H1 (cell line): ENCODE measurements around the gene MIA2. TPM values are rescaled to one million over a fixed set of nuclear protein-coding genes. Genes with fewer than 3 reads are reported as not detected.

ENCODE experiments used
- CTCF ChIA-PET: fragments of 300-600 bp; sonication (Branson Sonifier 250); formaldehyde crosslinking; loops from one replicate; lab custom pipeline; 2021; ENCODE audit not compliant: partially characterized antibody; lab: Charles Lee
- POLR2A ChIA-PET: fragments of 300-600 bp; sonication (Branson Sonifier 250); formaldehyde crosslinking; loops from one replicate; lab custom pipeline; 2021; ENCODE audit warnings: inconsistent platforms; ENCODE audit not compliant: partially characterized antibody; lab: Charles Lee
- DNase-seq, 2 experiments: peaks; one replicate each; pipeline versions ENCODE4 v3.0.0 to v3.0.0-alpha.2; 2010 to 2022; ENCODE audit warnings: low spot score in 2 of 2, low read depth in 1 of 2, mixed read lengths in 1 of 2
- FAIRE-seq: peaks from 2 replicates; lab custom pipeline; 2011; peaks lifted over from hg19 to GRCh38; lab: Jason Lieb, UNC
- H2AFZ ChIP-seq: 2 replicates; pipeline ENCODE4 v1.8.1; 2012; ENCODE audit warnings: low read length, inconsistent platforms
- H2AK5ac ChIP-seq: 2 replicates; pipeline ENCODE4 v1.6.1; 2013; ENCODE audit warnings: low read depth, low read length
- H2BK120ac ChIP-seq: replicated peaks from 2 replicates; pipeline ENCODE3; 2013; ENCODE audit warnings: low read depth, low read length, inconsistent platforms
- H2BK12ac ChIP-seq: 2 replicates; pipeline ENCODE4 v1.6.1; 2013; ENCODE audit warnings: low read depth, low read length
- H2BK15ac ChIP-seq: 2 replicates; pipeline ENCODE4 v1.6.1; 2013; ENCODE audit warnings: low read length
- H2BK20ac ChIP-seq: 2 replicates; pipeline ENCODE4 v1.6.1; 2013; ENCODE audit warnings: low read length
- H2BK5ac ChIP-seq: 2 replicates; pipeline ENCODE4 v1.6.1; 2013; ENCODE audit warnings: low read depth, low read length
- H3K14ac ChIP-seq: 2 replicates; pipeline ENCODE4 v1.6.1; 2013; ENCODE audit warnings: inconsistent platforms; ENCODE audit not compliant: insufficient read length
- H3K18ac ChIP-seq: 2 replicates; pipeline ENCODE4 v1.6.1; 2013; ENCODE audit warnings: low read length; ENCODE audit errors: extremely low read depth
- H3K23ac ChIP-seq: 2 replicates; pipeline ENCODE4 v1.6.1; 2013; ENCODE audit warnings: inconsistent platforms; ENCODE audit not compliant: insufficient read length
- H3K23me2 ChIP-seq: 2 replicates; pipeline ENCODE4 v1.6.1; 2013; ENCODE audit warnings: low read depth, low read length
- H3K27ac ChIP-seq: 2 replicates; pipeline ENCODE4 v1.6.1; 2011; ENCODE audit warnings: low read depth, low read length, inconsistent platforms
- H3K27me3 ChIP-seq, 4 experiments: replicated peaks in 1 of 4; 1 replicate in 1 of 4; 2 replicates in 3 of 4; pipeline versions ENCODE4 v1.6.1 to v1.8.1; 2011 to 2013; ENCODE audit warnings: low read length in 3 of 4, mild to moderate bottlenecking in 3 of 4, inconsistent platforms in 2 of 4, mixed read lengths in 2 of 4, moderate library complexity in 1 of 4; ENCODE audit not compliant: control insufficient read depth in 3 of 4, insufficient read depth in 3 of 4; ENCODE audit errors: extremely low read depth in 1 of 4
- H3K36me3 ChIP-seq, 4 experiments: 2 replicates each; pipeline versions ENCODE4 v1.6.1 to v1.8.1; 2011 to 2013; ENCODE audit warnings: mild to moderate bottlenecking in 4 of 4, low read length in 3 of 4, moderate library complexity in 2 of 4, control low read depth in 1 of 4, inconsistent platforms in 1 of 4; ENCODE audit not compliant: insufficient read depth in 4 of 4, control insufficient read depth in 2 of 4
- H3K4ac ChIP-seq: replicated peaks from 2 replicates; pipeline ENCODE3; 2013; ENCODE audit warnings: low read length, low read depth, mixed read lengths, inconsistent platforms; ENCODE audit not compliant: insufficient read length
- H3K4me1 ChIP-seq, 4 experiments: replicated peaks in 1 of 4; 1 replicate in 1 of 4; 2 replicates in 3 of 4; pipeline versions ENCODE4 v1.6.1 to v1.8.1; 2011 to 2013; ENCODE audit warnings: low read length in 3 of 4, inconsistent platforms in 2 of 4, mixed read lengths in 1 of 4; ENCODE audit not compliant: insufficient read depth in 4 of 4, control insufficient read depth in 3 of 4
- H3K4me2 ChIP-seq, 2 experiments: 2 replicates each; pipeline versions ENCODE4 v1.6.1 to v1.8.1; 2011 to 2013; ENCODE audit warnings: low read depth in 2 of 2, low read length in 2 of 2, control low read depth in 1 of 2, inconsistent platforms in 1 of 2, mild to moderate bottlenecking in 1 of 2; ENCODE audit not compliant: insufficient read depth in 1 of 2
- H3K4me3 ChIP-seq, 4 experiments: fragments of 200-600, 300-600 bp in 1 of 4; sonication (generic), shearing (Covaris generic), sonication (Bioruptor Twin) in 1 of 4; 2 replicates each; pipeline versions ENCODE4 v1.5.1 to v1.8.1; 2011 to 2016; ENCODE audit warnings: low read length in 4 of 4, low read depth in 3 of 4, control low read depth in 2 of 4, inconsistent platforms in 2 of 4, mild to moderate bottlenecking in 2 of 4, mixed read lengths in 1 of 4, moderate library complexity in 1 of 4; ENCODE audit not compliant: insufficient read depth in 2 of 4; ENCODE audit errors: extremely low read depth in 1 of 4
- H3K56ac ChIP-seq: replicated peaks from 2 replicates; pipeline ENCODE3; 2013; ENCODE audit warnings: low read depth, mild to moderate bottlenecking, mixed read lengths, low read length, inconsistent platforms; ENCODE audit not compliant: insufficient read length
- H3K79me1 ChIP-seq: 2 replicates; pipeline ENCODE4 v1.6.1; 2013; ENCODE audit warnings: low read depth, low read length, control low read depth
- H3K79me2 ChIP-seq, 2 experiments: 2 replicates each; pipeline versions ENCODE4 v1.6.1 to v1.8.1; 2012 to 2013; ENCODE audit warnings: low read length in 2 of 2, mild to moderate bottlenecking in 2 of 2, inconsistent platforms in 1 of 2; ENCODE audit not compliant: insufficient read depth in 2 of 2, control insufficient read depth in 1 of 2
- H3K9ac ChIP-seq, 4 experiments: replicated peaks in 1 of 4; 1 replicate in 1 of 4; 2 replicates in 3 of 4; pipeline versions ENCODE4 v1.6.1 to v1.8.1; 2011 to 2013; ENCODE audit warnings: low read depth in 3 of 4, low read length in 3 of 4, control low read depth in 2 of 4, mild to moderate bottlenecking in 2 of 4, moderate library complexity in 2 of 4, inconsistent platforms in 1 of 4; ENCODE audit errors: extremely low read depth in 1 of 4
- H3K9me3 ChIP-seq, 2 experiments: 2 replicates each; pipeline versions ENCODE4 v1.6.1 to v1.8.1; 2012 to 2013; ENCODE audit warnings: mild to moderate bottlenecking in 2 of 2, moderate library complexity in 2 of 2, control low read depth in 1 of 2, inconsistent platforms in 1 of 2, low read depth in 1 of 2, low read length in 1 of 2, mixed read lengths in 1 of 2; ENCODE audit not compliant: insufficient read depth in 2 of 2
- H4K20me1 ChIP-seq, 2 experiments: replicated peaks in 1 of 2; 2 replicates each; pipeline versions ENCODE3 to v1.8.1; 2011 to 2013; ENCODE audit warnings: inconsistent platforms in 2 of 2, low read length in 2 of 2, mild to moderate bottlenecking in 1 of 2; ENCODE audit not compliant: insufficient read depth in 2 of 2, control insufficient read depth in 1 of 2
- H4K5ac ChIP-seq: 2 replicates; pipeline ENCODE4 v1.6.1; 2013; ENCODE audit warnings: low read length, low read depth, mixed read lengths, inconsistent platforms; ENCODE audit not compliant: insufficient read length
- H4K8ac ChIP-seq: 2 replicates; pipeline ENCODE4 v1.8.0; 2013; ENCODE audit warnings: mild to moderate bottlenecking, moderate library complexity, low read length, inconsistent platforms; ENCODE audit not compliant: insufficient read depth; ENCODE audit errors: extremely low read depth
- H4K91ac ChIP-seq: replicated peaks from 2 replicates; pipeline ENCODE3; 2013; ENCODE audit warnings: low read length, mixed read lengths, inconsistent platforms; ENCODE audit not compliant: insufficient read length
- BACH1 ChIP-seq: IDR thresholded peaks from 2 replicates; pipeline ENCODE4 v1.6.1; 2012; ENCODE audit warnings: low read length, improper control_type of control experiment
- TAF7 ChIP-seq: optimal IDR thresholded peaks from 2 replicates; pipeline ENCODE3; 2011; ENCODE audit warnings: low read depth, mild to moderate bottlenecking, inconsistent platforms, low read length, moderate library complexity, borderline replicate concordance
- TCF12 ChIP-seq: IDR thresholded peaks from 2 replicates; pipeline ENCODE4 v1.6.1; 2011; ENCODE audit warnings: low read depth, mild to moderate bottlenecking, low read length
- WGBS, 2 experiments: shearing (Covaris generic) in 1 of 2; methylation state at CpG; one replicate each; pipeline versions ENCODE4 v1.1.6 to v1.1.7; 2013 to 2015; ENCODE audit warnings: low lambda C conversion rate in 2 of 2, mixed read lengths in 2 of 2, inconsistent platforms in 1 of 2, low coverage in 1 of 2, missing lambda C conversion rate in 1 of 2; ENCODE audit not compliant: insufficient replicate concordance in 2 of 2, insufficient coverage in 1 of 2, insufficient read length in 1 of 2; ENCODE audit errors: extremely low coverage in 1 of 2, missing lambda C conversion rate in 1 of 2; 5-methylcytosine and 5-hydroxymethylcytosine counted together
- polyA plus RNA-seq, 7 experiments: library from polyadenylated mRNA; depleted of rRNA in 3 of 7; stranded (reverse) in 5 of 7; unstranded in 2 of 7; fragments of >200 nt in 5 of 7; fragments of 200-250 nt in 2 of 7; gene quantifications; 1 replicate in 5 of 7; 2 replicates in 1 of 7; 4 replicates in 1 of 7; pipeline versions ENCODE4 v1.2.1 to v1.2.3, GENCODE V29; 2011 to 2013; ENCODE audit warnings: missing spikeins in 2 of 7, mixed read lengths in 2 of 7
- total RNA-seq: library from RNA; stranded (reverse); fragmentation: NEBNext Ultra II Directional; extraction: Animal tissue kit (Norgen Biotek cat#: 25700); gene quantifications from 2 replicates; pipeline ENCODE4 v1.2.1, GENCODE V29; 2021

MIA2 gene
- total and polyA plus RNA-seq, 2 of the 8 experiments (the other 6 are each of a cell fraction or from before 2014, with no cell fraction given): 10.1 to 15.0 TPM

- Histone ChIP-seq H3K27ac (no peak overlapping the region), H3K4me2 (peak overlapping the region; percentile 70 to 92), H3K23me2 (peaks cover 3% of the 10 kb centered on the region; the same call in 1 of the 2 replicates), H3K79me2 (peaks cover 0 to 28% of the 10 kb centered on the region in 2 experiments; a peak in 3 of 4 replicates), H2BK20ac (no peak overlapping the region), H2AFZ (no peak overlapping the region; the same call in 1 of the 2 replicates), H3K36me3 (no peaks in the 10 kb centered on the region), H2BK12ac (no peak overlapping the region), H3K27me3 (no peaks in the 10 kb centered on the region), H2BK120ac (no peak overlapping the region), H4K91ac (no peak overlapping the region), H2BK15ac (no peak overlapping the region), H2AK5ac (no peak overlapping the region), H3K9ac (peak overlapping the region in 1 of 4 experiments; percentile 81; a peak in 3 of 7 replicates), H3K9me3 (no peaks in the 10 kb centered on the region), H3K79me1 (no peaks in the 10 kb centered on the region; the same call in 1 of the 2 replicates), H4K5ac (no peak overlapping the region), H4K20me1 (peaks cover 3 to 14% of the 10 kb centered on the region in 2 experiments), H2BK5ac (no peak overlapping the region), H4K8ac (no peak overlapping the region), H3K14ac (no peak overlapping the region), H3K23ac (no peak overlapping the region), H3K4me3 (peak overlapping the region; percentile 69 to 95 (median 70)), H3K4ac (no peak overlapping the region), H3K18ac (no peak overlapping the region), H3K56ac (no peak overlapping the region), H3K4me1 (no peaks in the 10 kb centered on the region; a peak in 1 of 7 replicates)
- DNase-seq (no peak), FAIRE-seq (no peak)
- ChIA-PET CTCF (interaction anchor here (0.6 to 2.3 kb wide), 3 partner anchors 9 to 1431 kb away, joined by 3 to 8 read pairs (median 3); no protein-coding TSS in a partner anchor), POLR2A (interaction anchor here (0.6 to 3.1 kb wide), 8 partner anchors 8 to 263 kb away, joined by 3 to 24 read pairs (median 7); partner anchors contain the start of gene TRAPPC6B)
- 32% methylated on average over 8 of the region's 8 CpGs; no CpG with 5 or more reads in 1 of the 2 experiments for WGBS, 2 experiments
- no peak for TF ChIP-seq TAF7
- TF ChIP-seq TCF12: no peak
- no peak for TF ChIP-seq BACH1
Observed at GRCh38 chr14:39433452-39433813, 199.7 kb downstream of the MIA2 start.
